Cerebellar nuclear complex (tissue), 1 donor: ENCODE data around the gene CPZ.

Experiments used
- DNase-seq, 2 experiments: peaks; one replicate each; lab custom pipeline; 2025; lab: John Stamatoyannopoulos, UW

Gene CPZ

DNA sequence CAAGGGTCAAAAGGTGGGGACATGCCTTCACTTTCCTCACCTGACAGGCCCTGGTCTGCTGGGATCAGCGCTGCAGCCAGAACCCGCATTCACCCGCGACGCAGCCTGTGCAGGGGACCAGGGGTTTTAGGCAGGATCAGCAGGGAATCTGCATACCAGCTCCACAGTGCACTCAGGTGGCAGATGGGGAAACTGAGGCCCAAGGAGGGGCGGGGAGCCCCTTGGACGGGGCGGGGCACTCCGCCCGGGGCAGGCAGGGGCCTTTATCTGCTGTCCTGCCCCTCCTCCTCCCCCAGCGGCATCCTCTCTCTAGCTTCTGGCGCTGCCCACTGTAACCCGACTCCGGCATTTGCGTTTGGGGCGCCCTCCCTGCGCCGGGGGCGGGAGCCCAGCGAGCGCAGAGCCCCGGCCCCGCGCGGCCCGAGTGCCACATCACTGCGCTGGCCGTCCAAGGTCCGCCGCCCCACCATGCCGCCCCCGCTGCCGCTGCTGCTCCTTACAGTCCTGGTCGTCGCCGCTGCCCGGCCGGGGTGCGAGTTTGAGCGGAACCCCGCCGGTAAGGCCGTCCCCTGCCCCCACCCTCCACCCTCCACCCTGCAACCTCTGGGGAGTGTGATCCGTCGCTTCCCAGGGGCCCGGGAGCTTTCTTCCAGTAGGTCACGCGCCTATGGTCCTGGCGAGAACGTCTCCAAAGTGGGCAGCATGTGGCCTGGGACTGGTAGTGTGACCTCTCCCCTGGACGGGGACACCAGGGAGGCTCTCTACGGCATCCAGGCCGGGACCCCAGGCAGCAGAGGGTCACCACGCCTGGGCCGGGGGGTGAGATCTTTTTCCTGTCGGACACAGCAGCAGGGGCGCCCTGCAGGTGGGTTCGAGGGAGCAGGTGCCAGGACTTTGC, at the start of gene CPZ:
TSS of gene CPZ (plus strand) at position 400 of the 898 bp plus-strand sequence. CDS start at position 469, 69 bp downstream.
- no peak for DNase-seq

DNA sequence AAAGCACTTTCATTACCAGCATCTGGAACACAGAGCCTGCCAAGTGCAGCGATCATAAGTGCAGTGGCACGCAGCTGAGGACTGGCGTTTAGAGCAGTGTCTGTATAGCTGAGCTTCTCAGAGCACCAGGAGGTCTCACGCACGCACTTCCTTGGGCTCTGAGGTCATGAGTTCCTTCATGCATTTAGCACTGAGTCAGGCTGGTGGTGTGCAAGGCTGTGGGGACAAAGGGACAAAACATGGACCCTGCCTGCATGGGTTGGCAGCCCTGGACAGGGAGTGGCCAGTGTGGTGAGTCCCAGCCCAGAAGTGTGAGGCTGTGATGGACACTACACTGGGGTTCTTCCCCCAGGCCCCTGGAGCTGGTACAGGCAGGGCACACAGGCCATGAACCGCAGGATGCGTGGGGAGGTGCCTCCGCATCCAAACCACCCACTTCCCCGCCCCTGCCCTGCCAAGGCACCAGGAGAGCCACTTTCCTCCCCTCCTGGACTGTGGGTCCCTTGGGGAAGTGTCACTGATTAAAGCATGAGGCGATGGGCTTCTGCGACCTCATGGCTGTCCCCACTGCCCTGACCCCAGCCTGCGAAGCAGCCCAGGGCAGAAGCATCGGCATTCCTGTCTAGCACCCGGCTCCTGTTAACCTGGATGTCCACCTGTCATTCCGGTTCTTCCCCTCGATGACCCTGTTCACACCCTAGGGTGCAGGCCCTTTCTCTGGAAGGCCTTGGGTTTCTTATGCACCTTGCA, 49.6 kb upstream of the CPZ start:
- DNase-seq: no peak

DNA sequence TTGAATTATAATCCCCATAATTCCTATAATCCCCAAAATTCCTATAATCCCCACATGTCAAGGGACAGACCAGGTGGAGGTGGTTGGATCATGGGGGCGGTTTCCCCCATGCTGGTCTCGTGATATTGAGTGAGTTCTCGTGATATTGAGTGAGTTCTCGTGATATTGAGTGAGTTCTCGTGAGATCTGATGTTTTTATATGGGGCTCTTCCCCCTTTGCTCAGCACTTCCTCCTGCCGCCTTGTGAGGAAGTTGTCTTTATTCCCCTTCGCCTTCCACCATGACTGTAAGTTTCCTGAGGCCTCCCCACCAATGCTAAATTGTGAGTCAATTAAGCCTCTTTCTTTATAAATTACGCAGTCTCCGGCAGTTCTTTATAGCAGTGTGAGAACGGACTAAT, 48.9 kb upstream of the CPZ start:
- DNase-seq: no peak

DNA sequence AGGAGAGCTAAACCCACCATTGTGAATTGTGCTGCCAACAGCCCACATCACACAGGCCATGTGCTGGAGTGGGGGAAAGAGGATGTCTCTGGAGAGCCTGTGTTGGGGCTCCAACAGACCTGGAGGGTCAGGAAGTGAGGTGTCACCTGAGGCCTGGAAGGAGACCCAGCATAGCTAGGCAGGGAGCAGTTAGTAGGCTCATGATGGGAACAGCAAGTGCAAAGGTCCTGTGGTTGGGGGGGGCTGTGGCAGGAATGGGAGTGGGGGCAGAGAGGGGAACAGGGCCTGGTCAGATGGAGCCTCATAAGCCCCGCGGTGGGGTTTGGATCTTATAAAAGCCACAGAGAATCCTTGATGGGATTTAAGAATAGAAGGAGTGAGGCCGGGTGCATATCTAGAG, 48.3 kb upstream of the CPZ start:
- no peak for DNase-seq

DNA sequence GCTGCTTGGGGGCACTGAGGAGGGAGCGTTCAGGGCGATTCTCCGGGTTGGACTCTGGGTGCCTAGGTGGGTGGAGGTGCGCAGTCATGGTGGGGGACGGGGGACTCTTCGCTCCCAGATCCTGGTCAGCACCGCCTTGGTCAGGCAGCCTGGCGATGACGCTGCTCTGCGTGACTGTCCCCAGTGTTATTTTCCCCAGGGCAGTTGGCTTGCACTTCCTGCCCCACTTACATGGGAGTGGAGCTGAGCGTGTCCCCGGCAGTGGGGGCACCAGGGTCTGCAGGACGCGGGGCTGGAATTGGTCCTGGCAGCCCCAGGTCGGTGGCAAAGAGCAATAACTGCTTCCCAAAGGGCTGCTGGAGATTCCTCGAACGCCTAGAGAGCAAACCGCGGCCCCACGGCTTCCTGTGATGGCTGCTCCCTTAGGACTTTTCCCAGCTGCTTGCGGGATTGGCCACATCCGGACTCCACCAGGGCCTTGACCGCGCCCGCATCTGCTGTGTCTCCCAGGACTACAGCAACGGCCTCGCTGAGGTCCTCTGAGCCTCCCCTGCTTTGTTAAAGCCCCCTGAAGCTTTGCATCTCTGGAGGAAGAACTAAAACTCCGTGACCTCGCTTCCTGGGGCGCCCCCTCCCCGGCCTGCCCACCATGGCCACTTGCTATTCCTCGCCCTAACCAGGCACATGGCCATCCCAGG, 47.7 kb upstream of the CPZ start:
- DNase-seq: no peak

DNA sequence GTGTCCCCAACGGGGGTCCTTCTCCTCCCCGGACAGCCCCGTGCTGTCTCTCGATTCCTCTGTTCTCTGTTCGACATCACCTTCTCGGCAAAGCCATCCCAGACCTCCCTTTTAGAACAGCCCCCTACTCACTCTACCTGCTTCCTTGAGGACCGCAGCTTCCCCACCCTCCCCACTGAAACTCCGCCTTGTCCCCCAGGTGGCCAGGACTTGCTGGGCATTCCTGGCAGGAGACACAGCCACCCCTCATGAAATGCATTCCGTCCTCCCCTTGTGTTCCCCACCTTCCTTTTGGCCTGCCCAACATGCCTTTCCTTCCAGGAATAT, 47.2 kb upstream of the CPZ start:
- DNase-seq: no peak

DNA sequence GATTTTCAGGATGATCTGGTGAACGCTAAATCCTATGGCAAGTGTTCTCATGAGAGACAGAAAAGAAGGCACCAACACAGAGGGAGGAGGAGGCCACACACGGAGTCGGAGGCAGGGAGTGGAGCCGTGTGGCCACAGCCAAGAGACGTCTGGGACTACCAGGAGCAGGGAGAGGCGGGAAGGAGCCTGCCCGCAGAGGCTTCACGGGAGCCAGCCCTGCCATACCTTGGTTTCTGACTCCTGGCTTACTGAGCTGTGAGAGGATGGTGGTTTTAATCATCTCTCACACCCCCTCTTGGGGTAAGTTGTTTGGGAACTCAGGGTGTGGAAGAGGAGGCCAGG, 45.8 kb upstream of the CPZ start:
- DNase-seq: no peak

DNA sequence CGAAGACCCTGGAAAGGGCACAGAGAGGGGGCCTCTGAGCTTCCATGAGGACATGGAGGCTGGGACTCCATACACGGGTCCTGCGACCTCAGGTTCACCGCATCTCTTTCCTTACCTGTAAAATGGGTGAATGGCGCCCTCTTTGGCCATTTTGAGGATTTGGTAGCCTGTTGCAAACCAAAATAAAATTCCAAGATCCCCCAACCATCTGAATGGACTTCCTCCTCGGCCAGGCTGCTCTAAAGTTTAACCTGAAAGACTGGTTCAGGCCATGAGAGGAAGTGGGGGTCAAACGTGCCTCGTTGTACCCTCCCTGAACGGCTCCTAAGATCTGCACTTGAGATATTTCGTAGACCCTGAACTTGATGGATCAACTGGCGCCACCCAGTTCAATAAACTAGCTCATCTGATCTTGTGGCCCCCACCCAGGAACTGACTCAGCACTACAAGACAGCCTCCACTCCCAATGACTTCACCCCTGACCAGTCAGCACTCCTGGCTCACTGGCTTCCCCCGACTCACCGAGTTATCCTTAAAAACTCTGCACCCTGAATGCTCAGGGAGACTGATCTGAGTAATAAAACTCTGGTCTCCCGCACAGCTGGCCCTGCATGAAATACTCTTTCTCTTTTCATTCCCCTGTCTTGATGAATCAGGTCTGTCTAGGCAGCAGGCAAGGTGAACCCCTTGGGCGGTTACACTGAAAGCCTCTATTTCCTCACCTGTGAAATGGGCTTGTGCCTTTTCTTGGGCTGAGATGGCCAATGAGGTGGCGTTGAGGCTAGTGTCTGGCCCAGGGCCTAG, 45.3 kb upstream of the CPZ start:
- DNase-seq: no peak

DNA sequence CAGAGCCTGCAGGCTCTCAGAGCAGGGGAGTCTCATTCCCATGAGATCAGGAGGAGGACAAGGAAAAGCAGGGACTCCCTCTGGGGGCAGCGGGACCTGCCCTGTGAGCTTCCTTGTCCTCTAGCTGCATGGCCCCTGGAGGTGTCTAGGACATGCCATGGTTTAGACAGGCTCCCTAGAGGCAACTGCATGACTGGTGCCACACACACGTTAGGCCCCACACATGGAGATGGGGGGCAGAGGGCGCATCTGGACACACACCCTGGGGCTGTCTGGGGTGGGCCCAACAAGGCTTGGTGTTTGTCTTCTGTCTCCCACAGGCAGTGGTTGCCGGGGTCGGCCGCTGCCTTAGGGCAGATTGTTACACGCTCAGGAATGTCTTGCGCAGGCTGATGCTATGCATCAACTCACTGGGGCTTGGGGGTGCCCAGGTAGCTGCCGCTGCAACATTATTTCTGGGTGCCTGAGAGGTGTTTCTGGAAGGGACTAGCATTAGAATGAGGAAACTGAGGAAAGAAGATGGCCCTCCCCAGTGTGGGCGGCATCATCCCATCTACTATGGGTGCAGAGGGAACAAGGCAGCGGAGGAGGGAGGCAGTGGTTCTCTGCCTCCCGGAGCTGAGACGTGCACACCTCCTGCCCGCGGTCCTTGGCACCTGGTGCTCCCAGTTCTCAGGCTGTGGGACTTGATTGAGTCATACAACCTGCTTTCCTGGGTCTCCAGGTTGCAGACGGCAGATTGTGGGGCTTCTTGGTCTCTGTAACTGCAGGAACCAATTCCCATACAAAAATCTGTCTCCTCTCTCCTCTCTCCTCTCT, 44.4 kb upstream of the CPZ start:
- no peak for DNase-seq

DNA sequence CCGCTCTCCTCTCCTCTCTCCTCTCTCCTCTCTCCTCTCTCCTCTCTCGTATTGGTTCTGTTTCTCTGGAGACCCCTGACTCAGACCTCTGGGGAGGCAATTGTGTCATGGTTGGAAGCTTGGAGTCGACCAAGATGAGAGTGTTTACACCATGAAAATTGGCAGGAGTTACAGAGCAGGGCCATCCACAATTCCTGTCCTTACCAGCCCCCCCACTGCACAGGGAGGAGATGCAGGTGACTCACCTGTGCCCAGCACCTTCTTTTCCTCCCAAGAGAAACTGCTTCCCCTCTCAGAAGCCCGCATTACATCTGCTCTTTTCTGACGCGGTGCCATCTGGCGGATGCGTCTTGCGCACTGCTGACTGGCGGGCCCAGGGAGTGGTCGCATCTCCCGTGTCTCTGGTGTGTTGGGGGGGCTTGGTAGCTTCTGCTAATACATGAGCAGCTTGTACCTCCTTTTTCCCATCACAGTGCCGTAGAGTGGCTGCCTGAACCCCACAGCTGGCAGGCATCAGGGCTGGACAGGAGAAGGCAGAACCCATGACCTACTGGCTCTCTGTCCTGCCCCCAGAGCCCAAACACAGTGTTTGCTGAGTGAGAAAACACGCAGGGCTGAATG, 43.7 kb upstream of the CPZ start:
- DNase-seq: no peak

DNA sequence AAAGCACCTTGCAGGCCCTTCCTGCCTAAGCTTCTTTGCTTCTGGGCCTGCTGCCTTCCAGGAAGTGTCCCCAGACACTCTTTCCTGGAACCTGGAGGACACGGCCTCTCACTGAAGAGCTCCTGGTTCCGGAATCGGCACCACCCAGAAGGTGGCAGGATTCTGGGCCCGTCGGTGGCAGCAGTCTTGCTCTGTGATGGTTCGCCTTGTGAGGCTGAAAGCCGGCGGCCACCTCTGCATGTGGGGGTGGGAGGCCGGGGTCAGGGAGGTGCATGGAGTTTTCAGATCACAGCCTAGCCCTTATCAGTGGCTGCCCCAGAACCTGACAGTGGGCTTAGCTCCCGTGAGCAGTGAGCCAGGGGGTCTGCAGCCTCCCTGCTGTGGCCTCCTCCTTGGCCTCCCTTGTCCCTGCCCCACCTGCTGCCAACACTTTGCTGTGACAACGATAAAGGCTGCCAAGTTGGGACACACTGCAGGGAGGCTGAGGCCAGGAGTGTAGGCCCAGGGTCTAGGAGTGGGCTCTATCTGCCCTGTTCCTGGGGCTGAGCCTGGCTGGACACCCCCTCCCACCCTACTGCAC, 43.1 kb upstream of the CPZ start:
- no peak for DNase-seq

DNA sequence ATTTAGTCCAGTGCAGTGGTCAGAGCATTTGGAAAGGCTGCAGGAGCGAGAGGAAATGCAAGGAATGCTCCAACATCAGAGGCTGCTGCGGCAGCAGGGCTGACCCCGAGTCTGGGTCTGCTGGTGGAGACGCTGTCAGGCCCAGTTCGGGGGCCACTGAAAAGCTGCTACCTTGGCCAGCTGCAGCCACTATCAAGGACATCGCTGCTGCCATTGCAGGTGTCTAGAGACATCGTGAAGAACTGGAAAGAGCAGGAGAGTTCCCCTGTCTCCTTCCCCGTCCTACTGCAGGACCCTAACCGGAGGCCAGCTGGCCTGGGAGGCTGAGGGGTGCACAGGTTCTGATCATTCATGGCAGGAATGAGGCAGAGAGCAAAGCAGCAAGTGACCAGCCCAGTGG, 41.9 kb upstream of the CPZ start:
- no peak for DNase-seq

DNA sequence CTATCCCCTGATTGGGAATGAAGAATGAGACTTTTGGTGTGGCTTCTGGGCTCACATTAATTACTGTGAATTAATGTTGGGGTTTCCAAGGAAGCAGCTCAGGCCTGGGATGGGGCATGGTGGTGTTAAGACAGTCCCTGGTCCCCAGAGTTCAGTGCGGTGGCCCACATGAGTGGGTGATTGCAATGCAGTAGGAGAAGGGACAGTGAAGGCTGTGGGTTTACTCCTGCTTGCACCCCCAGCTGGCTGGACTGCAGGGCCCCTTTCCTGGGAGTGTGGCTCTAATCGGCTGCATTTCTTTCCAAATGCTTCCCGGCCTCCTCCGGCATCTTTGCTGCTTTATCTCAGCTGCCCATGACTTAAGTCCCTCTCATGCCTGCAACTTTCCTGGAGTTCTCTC, 40.5 kb upstream of the CPZ start:
- no peak for DNase-seq

DNA sequence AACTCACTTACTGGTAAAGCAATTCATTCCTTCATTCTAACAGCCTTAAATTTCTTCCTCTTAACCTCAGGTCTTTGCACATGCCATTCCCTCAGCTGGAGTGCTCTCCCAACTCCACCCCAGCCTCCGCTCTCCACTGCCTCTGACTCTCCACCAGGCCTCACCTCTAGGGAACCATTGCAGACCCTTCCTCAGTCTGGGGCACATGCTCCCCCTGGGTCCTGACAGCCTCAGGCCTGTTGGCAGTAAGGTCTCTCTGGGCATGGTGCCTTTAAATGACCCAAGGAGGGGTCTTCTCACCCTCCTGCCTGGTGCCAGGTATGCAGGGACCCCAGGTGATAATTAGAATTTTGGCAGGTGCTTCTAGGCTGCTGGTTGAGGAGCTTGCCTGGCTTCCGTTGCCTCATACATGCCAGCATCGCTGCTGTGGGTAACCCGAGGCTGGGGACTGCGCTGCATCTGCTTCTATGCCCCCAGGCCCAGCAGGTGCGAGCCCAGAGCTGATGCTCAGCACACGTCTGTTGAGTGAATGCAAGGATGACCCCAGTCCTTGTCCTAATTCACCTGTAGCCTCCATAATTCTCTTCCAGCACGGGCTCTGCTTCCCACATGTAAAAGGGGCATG, 39.9 kb upstream of the CPZ start:
- DNase-seq: no peak

DNA sequence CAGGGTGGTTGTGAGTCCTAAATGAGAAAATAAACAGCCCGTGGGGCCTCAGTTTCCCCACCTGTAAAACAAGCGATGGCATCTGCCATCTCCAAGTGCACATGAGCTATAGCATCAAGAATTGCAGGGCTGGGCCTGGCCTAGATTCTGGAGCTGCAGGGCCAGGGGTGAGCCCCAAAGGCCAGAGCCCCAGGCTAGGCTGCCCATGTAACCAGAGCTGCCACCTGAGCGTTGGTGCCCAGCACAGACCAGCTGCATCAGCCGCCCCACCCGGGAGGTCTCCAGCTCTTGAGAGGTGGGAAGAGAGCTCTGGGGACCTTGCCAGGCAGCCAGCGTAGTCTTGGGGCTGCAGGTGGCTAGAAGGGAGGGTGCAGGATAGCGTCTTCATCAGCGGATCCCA, 39.3 kb upstream of the CPZ start:
- no peak for DNase-seq

DNA sequence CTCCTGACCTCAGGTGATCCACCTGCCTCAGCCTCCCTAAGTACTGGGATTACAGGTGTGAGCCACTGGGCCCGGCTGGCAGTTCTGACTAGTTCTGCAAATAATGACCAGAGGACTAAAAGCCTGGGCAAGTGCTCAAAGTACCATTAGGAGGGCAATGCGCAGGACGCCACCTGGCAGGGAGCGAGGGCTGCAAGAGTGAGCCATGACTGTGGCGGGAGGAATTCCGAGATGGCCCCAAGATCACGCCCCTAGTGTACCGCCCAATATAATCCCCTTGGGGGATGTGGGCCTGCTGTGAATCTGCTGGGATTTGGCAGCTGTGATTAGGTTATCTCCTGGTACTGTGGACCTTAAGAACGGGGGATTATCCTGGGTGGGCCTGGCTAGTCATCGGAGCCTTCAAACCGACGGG, 38.6 kb upstream of the CPZ start:
- no peak for DNase-seq

DNA sequence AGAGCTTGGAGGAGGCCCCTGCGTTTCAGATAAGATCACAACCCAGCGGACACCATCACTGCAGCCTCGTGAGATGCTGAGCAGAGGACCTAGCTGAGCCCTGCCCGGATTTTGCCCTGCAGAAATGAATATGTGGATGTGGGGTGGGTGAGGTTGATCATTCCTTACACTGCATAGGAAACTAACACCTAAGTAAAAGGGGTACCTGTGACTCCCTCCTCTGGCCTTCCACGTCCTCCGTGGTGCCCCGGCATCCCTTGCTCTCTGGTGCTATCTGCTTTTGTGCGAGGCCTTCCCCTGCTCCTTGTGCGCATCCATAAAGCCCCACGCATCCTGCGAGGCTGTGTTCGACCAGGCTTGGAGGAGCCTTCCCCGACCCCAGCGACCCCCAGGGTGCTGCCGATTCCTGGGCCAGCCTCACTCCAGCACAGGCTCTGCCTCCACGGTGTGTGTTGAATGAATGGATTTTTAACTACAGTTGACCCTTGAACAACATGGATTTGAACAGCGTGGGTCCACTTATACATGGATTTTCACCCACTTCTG, 37.9 kb upstream of the CPZ start:
- DNase-seq: no peak

DNA sequence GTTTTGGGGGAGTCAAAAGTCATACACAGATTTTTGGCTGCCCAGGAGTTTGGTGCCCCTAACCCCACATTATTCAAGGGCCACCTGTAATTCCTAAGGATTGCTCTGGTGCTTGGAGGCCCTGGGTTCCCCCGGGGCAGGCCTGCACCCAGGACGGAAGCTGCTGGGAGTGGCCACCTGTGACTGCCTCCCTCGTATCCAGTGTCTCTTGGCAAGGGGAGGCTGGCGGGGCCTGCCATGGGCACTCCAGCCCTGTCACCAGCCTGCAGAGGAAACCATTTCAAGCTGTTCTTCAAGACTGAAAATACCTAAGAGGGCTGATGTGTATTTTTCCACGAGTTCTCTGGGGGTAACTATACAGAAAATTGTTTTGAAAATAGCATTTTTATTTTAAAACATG, 36.8 kb upstream of the CPZ start:
- DNase-seq: no peak

DNA sequence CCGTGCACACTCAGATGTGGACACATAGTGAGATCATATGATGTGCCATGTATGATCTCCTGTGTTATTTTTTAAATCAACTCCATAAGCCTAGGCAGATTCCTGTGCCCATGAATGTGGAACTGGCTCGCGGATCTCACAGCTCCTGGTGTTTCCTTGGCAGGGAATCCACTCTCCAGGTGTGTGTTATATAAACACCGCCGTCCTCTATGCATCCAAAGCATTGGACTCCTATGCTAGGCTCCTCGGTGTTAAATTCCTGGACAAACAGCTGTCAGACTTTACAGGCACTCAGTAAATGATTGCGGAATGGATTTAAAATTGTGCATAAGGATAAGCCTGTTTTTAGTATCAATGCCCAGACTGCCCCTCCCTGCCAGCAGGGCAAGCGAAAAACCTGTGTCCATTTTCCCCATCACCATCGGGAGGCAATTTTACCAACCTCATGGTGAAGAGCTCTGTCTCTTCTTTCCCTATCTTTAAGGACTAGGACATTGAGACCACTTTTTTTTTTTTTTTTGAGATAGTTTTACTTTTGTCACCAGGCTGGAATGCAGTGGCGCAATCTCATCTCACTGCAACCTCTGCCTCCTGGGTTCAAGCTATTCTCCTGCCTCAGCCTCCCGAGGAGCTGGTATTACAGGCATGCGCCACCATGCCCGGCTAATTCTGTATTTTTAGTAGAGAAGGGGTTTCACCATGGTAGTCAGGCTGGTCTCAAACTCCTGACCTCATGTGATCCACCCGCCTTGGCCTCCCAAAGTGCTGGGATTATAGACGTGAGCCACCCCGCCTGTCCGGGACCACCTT, 36.0 kb upstream of the CPZ start:
- DNase-seq: no peak
